GM19099 (cell line): ENCODE results near the gene FHOD3.

Experiments used
- POLR2A ChIP-seq: IDR thresholded peaks from 3 replicates; pipeline ENCODE4 v1.6.1; 2011; ENCODE audit warnings: low read depth; ENCODE audit not compliant: insufficient read length; ENCODE audit errors: extremely low read depth

Gene FHOD3

DNA sequence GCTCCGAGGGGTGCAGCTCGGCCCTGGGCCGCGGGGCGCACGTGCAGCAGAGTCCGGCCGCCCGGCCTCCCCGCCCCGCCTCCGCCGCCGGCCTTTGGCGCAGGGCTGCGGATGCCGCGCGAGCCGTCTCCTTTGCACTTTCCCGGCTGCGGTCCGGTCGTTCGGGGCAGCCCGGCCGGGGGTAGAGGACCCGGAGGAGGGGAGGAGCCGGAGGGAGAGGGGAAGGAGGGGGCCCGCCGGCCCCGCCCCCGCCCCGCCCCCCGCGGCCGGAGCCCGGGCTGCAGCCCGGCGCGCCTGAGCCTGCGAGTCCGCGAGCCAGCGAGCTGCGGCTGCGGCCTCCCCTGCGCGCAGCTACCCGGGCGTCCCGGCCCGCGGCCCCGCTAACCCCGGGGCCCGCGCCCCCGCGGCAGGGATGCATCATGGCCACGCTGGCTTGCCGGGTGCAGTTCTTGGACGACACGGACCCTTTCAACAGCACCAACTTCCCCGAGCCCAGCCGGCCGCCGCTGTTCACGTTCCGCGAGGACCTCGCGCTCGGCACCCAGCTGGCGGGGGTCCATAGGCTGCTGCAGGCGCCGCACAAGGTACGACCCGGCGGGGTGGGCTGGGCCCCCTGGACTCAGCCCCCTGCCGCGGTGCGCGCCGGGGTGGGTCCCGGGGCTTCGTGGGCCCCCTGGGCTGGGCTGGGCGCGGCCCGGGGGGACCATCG is at the start of gene FHOD3:
TSS of gene FHOD3 (plus strand) at position 297 of the 709 bp plus-strand sequence. CDS start at position 420, 123 bp downstream.
- peak; percentile 47 for TF ChIP-seq POLR2A

DNA sequence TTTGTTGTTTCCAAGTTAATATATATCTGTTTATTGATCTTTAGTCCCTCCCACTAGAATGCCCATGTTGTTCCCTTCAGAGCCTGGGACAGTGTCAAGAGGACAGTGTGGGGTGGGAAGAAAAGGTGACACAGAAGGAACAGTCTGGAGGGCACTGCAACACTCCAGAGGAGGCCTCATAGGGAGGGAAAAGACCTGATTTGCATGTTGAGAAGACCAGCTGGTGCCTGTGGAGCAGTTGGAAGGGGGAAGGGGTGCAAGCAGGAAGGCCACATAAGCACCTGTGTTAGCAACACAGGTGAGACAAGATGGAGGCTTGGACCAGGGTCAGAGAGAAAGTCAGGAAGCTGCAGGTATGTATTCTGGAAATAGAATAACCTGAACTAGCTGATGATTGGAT is 48.1 kb upstream of the FHOD3 start:
- TF ChIP-seq POLR2A, result no peak

DNA sequence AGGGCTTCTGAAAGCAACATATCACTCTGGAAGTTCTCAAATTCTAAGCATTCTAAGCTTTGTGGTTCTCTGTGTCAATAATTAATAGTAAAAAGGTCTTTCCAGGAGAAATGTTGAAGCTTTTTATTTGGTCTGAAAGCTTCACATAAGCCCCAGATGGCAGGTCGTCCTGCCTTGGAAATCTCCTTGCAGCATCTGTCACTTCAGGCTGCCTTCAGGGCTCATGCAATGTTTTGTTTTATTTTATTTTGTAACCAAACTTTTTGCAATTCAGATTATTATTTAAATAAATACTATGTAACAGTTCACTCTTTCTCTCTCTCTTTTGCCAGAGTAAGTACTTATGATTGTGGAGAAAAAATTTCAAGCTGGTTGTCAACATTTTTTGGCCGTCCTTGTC is 46.7 kb upstream of the FHOD3 start:
- TF ChIP-seq POLR2A, result no peak

DNA sequence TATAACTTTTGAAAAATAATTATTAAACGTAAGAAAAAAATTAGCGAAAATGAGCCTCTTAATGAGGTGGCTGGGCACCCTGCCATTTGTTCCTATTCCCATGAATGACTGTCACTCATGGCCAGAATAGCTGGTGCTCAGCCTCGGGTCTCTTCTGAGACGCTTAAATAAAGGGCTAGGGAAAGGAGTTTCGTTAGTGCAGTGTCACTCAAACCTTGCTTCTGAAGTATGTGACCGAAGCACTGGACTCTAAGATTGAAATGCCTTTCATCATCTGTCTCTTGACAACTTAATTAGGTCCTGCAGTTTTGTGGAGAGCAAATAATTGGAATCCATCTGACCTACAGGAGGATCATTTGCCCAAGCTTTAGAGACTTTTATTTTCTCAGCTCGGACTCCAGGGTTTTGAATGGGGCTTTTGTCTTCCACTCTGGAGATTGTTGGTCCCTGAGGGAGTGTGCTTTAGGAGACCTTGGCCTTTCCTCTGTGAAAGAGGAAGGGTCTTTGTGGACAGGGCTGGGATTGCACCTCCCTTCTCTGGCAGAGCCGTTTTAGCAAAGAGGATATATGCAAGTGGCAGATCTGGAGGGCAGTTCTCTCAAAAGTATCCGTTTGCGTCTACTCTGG is 42.3 kb upstream of the FHOD3 start:
- TF ChIP-seq POLR2A, result no peak

DNA sequence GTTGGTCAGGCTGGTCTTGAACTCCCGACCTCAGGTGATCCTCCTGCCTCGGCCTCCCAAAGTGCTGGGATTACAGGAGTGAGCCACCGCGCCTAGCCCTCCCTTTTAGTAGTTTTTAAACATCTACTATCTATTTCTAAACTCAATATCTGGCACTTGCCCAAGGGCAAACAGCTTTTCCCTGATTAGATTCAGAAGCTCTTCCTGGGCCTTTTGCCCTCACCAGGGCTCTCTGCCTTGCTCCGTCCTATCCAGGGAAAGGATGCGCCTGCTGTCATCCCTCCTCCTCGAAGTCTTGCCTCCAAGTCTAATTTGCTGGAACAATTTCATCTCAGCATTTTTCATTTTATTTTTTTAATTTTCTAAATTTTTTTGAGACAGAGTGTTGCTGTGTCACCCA is 41.4 kb upstream of the FHOD3 start:
- TF ChIP-seq POLR2A, result no peak

DNA sequence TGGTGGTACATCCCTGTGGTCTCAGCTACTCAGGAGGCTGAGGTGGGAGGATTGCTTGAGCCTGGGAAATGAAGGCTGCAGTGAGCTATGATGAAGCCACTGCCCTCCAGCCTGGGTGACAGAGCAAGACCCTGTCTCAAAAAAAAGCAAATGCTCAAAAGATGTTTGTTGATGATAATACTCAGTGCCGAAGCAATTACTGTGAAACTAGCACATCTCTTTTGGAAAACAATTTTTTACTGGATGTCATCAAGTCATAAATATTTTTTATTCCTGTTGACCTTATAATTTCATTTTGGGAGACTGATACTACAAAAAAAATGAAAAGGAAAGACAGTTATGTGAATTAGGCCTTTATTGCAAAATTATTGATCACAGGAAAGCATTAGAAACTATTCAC is 34.5 kb upstream of the FHOD3 start:
- TF ChIP-seq POLR2A, result no peak

DNA sequence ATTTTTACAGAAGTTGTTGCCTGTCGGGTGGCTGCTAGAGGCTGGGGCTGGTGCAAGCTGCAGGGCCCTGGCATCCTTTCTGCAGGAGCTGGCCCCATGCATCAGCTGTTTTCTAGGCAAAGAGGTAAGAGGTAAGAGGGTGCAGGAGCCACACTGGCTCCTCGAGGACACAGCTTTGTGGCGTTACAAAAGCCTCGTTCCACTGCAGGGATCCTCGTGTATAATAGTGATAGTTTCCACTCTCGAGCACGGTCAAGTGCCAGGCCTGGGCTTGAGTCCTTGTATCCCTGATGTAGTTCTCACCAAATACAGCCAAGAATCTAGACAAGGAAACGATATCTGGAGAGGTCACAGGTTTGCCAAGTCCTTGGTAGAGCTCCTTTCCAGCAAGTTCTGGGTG is 33.2 kb upstream of the FHOD3 start:
- TF ChIP-seq POLR2A, result no peak

DNA sequence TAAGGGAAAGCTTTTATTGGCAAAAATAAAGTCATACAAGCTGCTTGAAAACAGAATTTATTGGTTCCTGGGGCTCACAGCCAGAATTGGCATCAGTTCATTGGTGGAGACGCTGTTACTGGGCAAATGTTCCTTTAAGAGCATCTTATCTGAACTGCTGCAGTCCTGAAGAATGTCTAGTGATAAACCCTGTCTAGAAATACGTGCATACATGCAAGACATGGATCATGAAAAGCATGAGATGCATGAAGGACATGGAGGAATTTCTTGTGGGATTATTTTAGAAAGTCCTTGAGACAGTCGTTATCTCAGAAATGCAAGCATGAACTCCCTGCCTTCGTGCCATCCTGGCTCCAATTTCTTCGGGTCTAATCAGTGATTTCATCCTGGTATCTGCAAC is 32.5 kb upstream of the FHOD3 start:
- no peak for TF ChIP-seq POLR2A

DNA sequence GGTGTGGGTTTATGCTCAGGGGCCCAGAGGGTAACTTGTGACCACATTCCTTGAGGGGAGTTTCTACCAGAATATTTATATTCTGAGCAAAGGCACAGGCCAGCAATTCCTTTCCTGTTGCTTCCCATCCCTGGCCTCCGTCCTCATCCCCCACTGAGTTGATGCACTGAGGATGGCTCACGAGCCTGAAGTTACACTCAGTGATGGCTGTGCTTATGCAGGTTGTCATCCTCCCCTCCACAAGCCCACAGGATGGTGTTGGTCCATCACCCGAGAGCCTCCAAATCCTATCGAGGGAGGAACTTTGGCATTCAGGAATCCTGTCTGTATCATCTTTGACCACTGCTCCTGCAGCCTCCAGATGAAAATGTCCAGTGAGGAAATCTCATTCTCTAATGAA is 28.4 kb upstream of the FHOD3 start:
- no peak for TF ChIP-seq POLR2A

DNA sequence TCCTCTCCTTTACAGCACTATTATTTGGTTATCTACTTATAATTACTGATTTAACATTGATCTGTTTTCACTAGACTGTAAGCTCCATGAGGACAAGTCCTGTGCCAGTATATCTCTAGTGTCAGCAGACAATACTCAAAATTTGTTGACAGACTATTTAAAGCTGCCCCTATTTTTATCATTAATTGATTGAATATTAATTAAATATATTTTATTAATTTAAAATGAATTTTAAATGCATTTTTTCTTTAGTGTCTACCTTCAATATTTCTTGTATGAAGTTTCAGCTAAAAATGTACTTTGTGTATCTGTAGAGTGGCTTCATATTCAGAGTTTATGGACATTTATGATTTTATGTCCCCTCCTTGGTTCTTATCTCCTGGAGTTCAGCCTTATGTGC is 26.4 kb upstream of the FHOD3 start:
- TF ChIP-seq POLR2A, result no peak

DNA sequence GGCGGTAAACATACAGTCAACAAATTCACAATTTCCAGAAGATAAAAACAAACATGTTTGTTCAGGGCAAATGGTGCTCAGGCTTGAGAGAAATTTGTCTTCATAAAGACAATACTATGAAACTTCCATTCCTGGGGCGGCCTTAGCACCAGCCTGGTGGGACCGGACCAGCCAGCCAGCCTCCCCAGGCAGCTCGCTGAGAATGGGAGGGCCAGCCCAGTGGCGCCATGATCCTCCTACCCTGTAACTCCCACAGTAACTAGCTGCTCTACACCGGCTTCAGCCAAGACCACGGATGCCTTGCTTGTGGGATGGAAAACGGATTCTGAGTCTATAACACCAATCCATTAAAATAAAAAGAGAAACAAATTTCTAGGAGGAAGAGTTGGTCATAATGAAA is 24.2 kb upstream of the FHOD3 start:
- no peak for TF ChIP-seq POLR2A

DNA sequence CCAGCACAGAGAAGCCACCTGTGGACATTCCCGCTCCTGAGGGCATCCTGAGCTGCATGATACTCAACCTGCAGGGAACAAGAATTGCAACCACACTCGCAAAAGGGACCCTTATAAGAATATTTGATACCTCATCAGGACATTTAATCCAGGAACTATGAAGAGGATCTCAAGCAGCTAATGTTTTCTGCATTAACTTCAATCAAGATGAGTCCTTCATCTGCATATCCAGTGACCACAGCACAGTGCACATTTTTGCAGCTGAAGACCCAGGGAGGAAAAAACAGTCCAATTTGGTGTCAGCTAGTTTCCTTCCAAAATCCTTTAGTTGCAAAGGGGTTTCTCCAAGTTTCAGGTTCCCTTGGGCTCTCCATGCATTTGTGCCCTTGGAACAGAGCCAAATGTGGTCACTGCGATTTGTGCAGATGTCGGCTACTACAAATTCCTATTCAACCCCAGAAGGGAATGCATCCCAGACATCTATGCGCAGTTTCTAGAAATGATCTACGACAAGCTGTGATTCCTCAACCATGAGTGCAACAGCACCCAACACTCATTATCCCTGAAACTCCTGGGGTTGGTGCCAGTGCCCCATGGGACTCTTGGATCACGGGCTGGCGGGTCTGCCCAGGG is 23.3 kb upstream of the FHOD3 start:
- no peak for TF ChIP-seq POLR2A

DNA sequence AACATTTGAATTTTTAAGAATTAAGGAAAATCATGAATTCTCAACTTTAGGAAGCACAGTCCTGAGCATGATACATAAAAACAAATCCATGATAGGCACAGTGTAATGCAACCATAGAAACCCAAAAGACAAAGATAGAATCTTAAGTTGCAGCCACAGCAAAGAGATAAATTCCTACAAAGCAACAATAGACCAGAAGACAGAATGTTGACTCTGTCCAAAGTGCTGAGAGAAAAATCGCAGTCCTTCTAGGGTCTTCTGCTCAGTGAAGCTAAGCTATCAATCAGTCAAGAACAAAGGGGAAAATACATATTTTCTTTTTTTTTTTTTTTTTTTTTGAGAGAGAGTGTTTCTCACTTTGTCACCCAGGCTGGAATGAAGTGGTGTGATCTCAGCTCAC is 22.0 kb upstream of the FHOD3 start:
- no peak for TF ChIP-seq POLR2A

DNA sequence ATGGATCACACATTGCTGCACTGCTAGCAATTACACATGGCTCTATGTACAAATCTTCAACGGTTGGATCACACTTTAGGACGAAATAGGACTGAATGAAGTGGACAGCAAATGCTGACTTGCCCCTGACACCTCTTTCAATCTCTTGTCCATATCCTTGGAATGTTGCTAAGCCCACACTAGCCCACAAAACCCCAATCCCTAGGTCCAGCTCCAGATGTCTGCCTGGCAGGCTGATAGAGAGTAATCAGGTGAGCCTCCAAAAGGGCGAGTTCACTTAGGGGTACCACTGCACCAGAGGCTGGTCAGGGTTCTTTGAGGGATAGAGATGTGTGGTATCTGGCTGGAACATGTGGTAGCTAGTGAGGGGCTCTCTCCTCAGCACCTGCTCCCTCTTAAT is 18.5 kb upstream of the FHOD3 start:
- no peak for TF ChIP-seq POLR2A

DNA sequence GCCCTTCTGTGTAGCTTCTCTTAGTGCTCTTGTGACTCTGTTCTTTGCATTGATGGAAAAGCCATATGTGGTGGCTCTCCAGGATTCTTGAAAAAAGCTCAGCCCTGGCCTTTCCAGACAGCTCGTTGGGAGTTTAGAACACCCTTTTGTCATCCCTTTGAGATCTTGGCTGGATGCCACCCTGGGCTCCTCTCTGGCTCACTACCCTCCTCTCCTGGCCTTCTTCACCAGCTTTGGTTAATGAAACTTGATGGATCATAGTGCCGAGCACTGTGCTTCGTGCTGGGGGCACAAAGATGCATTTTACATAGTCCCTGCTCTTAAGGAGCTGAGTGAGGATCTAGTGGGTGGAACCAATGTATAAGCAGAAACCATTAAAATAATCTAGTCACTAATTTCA is 15.6 kb upstream of the FHOD3 start:
- no peak for TF ChIP-seq POLR2A

DNA sequence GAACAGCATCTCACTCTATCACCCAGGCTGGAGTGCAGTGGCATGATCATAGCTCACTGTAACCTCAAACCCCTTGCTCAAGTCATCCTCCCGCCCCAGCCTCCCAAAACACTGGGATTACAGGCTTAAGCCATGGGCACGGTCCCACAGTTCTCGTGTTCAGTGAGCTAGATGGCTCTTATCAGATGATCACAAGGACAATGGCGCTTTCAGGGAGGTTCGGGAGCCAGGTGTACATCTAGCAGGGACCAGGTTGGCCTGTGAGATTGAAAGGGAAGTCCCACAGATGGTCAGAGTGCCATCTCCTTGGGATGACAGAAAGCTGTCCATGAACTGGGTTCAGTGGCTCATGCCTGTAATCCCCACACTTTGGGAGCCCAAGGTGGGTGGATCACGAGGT is 14.1 kb upstream of the FHOD3 start:
- TF ChIP-seq POLR2A, result no peak

DNA sequence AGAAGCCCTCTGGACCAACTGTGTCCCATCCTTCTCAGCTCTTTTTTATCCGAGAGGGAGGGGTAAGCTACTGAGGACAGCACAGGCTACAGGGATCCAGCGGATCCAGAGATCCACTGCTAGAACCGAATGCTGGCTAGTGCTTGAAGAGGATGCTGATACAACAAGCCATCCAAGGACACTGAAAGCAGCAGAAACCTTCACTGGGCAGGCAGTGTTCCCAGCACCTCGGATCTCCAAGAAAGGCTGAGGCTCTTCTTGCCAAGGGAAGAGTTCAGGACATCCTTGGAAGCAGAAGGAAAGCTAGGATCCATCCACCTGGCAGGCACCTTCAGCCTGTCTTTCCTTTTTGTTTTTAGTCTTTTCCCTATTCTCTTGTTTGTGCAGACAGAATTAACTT is 13.2 kb upstream of the FHOD3 start:
- TF ChIP-seq POLR2A, result no peak

DNA sequence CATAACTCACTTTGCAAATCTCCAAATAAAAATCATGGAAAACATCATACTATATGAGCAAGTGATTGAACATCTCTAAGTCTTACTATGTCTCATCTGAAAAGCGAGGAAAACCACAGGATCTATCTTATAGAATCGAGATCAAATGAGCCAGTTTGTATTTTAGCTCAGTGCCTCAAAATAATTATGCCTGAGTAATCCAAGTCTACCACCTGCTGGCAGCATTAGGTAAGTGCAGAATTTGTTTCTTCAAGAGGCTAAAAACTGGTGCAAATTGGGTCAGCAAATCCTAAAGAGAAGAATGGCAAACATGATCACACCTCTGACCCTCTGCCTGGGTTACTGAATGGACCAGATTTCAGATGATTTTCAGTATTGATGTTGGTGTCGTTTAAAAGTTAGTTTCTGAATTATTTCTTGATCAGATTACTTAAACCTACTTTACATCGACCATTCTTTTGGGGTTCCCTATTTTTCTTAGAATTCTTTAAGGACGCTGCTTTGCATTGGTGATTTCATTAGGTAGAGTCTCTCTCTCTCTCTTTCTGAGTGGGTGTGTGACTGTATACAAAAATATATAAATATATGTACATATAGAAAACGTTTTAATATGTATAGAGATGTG is 12.7 kb upstream of the FHOD3 start:
- TF ChIP-seq POLR2A, result no peak
